Neuronal stem cell (in vitro differentiated cells): Measurements from ENCODE around the gene P3H1.
"Not testable (repeated sequence)": the region's sequence is repeated elsewhere in the genome, so short reads cannot be mapped to it uniquely, and the experiment has no call there.

Experiments
- DNase-seq: peaks from one replicate; pipeline ENCODE4 v3.0.0-alpha.2; 2013; ENCODE audit warnings: low spot score
- H2AFZ ChIP-seq: one replicate; pipeline ENCODE4 v1.6.1; 2013; ENCODE audit warnings: mild to moderate bottlenecking, low read length, inconsistent platforms
- H2AK5ac ChIP-seq: 2 replicates; pipeline ENCODE4 v1.6.1; 2013; ENCODE audit warnings: low read depth, mild to moderate bottlenecking, inconsistent platforms, low read length, moderate library complexity, mixed read lengths
- H2BK120ac ChIP-seq: 2 replicates; pipeline ENCODE4 v1.6.1; 2013; ENCODE audit warnings: low read depth, mild to moderate bottlenecking, inconsistent platforms, low read length, moderate library complexity, mixed read lengths
- H2BK12ac ChIP-seq: one replicate; pipeline ENCODE4 v1.6.1; 2013; ENCODE audit warnings: low read length, inconsistent platforms
- H2BK15ac ChIP-seq: 2 replicates; pipeline ENCODE4 v1.6.1; 2013; ENCODE audit warnings: mild to moderate bottlenecking, low read length, inconsistent platforms, mixed read lengths
- H2BK5ac ChIP-seq: one replicate; pipeline ENCODE4 v1.6.1; 2013; ENCODE audit warnings: inconsistent platforms, mild to moderate bottlenecking, low read length, moderate library complexity
- H3K14ac ChIP-seq: one replicate; pipeline ENCODE4 v1.6.1; 2013; ENCODE audit warnings: low read length, inconsistent platforms
- H3K18ac ChIP-seq: 2 replicates; pipeline ENCODE4 v1.6.1; 2013; ENCODE audit warnings: low read length, inconsistent platforms
- H3K23ac ChIP-seq: 2 replicates; pipeline ENCODE4 v1.6.1; 2013; ENCODE audit warnings: low read depth, mild to moderate bottlenecking, mixed read lengths, low read length, inconsistent platforms; ENCODE audit not compliant: poor library complexity
- H3K27ac ChIP-seq: replicated peaks from 3 replicates; pipeline ENCODE4 v1.5.1; 2013; ENCODE audit warnings: low read length, inconsistent platforms
- H3K27me3 ChIP-seq, 3 experiments: 2 replicates each; pipeline ENCODE4 v1.6.1; 2013; ENCODE audit warnings: low read length in 3 of 3, mild to moderate bottlenecking in 2 of 3, inconsistent platforms in 1 of 3, low read depth in 1 of 3, mixed read lengths in 1 of 3, moderate library complexity in 1 of 3; ENCODE audit not compliant: control insufficient read depth in 3 of 3, insufficient read depth in 3 of 3
- H3K36me3 ChIP-seq, 2 donors: replicated peaks in 1 of 2; 2 replicates each; pipeline ENCODE4 v1.6.1; 2013; ENCODE audit warnings: low read length in 2 of 2; ENCODE audit not compliant: control insufficient read depth in 2 of 2, insufficient read depth in 2 of 2
- H3K4ac ChIP-seq: 2 replicates; pipeline ENCODE4 v1.6.1; 2013; ENCODE audit warnings: inconsistent platforms, mild to moderate bottlenecking, low read length, moderate library complexity
- H3K4me1 ChIP-seq, 2 donors: 1 replicate in 1 of 2; 2 replicates in 1 of 2; pipeline ENCODE4 v1.6.1; 2013; ENCODE audit warnings: low read length in 2 of 2, low read depth in 1 of 2; ENCODE audit not compliant: control insufficient read depth in 2 of 2, insufficient read depth in 1 of 2
- H3K4me2 ChIP-seq: one replicate; pipeline ENCODE4 v1.6.1; 2013; ENCODE audit warnings: mild to moderate bottlenecking, low read length, inconsistent platforms; ENCODE audit not compliant: insufficient read depth, poor library complexity, severe bottlenecking
- H3K4me3 ChIP-seq, 2 donors: 2 replicates each; pipeline ENCODE4 v1.5.1; 2013; ENCODE audit warnings: low read length in 2 of 2, mild to moderate bottlenecking in 2 of 2, inconsistent platforms in 1 of 2, moderate library complexity in 1 of 2
- H3K79me1 ChIP-seq: one replicate; pipeline ENCODE4 v1.6.1; 2013; ENCODE audit warnings: low read depth, mild to moderate bottlenecking, inconsistent platforms, low read length, moderate library complexity
- H3K9ac ChIP-seq: one replicate; pipeline ENCODE4 v1.6.1; 2013; ENCODE audit warnings: mild to moderate bottlenecking, low read depth, low read length, inconsistent platforms; ENCODE audit not compliant: poor library complexity
- H3K9me3 ChIP-seq, 2 donors: replicated peaks in 1 of 2; 2 replicates each; pipeline versions ENCODE3 to v1.6.1; 2013; ENCODE audit warnings: low read length in 2 of 2, mild to moderate bottlenecking in 2 of 2, inconsistent platforms in 1 of 2, low read depth in 1 of 2, mixed read lengths in 1 of 2, moderate library complexity in 1 of 2; ENCODE audit not compliant: control insufficient read depth in 2 of 2, insufficient read depth in 1 of 2
- H4K8ac ChIP-seq: one replicate; pipeline ENCODE4 v1.6.1; 2013; ENCODE audit warnings: low read depth, mild to moderate bottlenecking, inconsistent platforms, low read length, moderate library complexity
- H4K91ac ChIP-seq: one replicate; pipeline ENCODE4 v1.6.1; 2013; ENCODE audit warnings: low read length, low read depth, mild to moderate bottlenecking, inconsistent platforms; ENCODE audit not compliant: poor library complexity
- WGBS, 2 donors: extraction: QIAGEN DNeasy Blood & Tissue Kit; methylation state at CpG; one replicate each; pipeline ENCODE4 v1.1.7; 2013; ENCODE audit warnings: missing lambda C conversion rate in 2 of 2, mixed read lengths in 1 of 2; ENCODE audit not compliant: insufficient read length in 2 of 2, insufficient replicate concordance in 1 of 2; ENCODE audit errors: extremely low coverage in 2 of 2; 5-methylcytosine and 5-hydroxymethylcytosine counted together

P3H1 gene

DNA sequence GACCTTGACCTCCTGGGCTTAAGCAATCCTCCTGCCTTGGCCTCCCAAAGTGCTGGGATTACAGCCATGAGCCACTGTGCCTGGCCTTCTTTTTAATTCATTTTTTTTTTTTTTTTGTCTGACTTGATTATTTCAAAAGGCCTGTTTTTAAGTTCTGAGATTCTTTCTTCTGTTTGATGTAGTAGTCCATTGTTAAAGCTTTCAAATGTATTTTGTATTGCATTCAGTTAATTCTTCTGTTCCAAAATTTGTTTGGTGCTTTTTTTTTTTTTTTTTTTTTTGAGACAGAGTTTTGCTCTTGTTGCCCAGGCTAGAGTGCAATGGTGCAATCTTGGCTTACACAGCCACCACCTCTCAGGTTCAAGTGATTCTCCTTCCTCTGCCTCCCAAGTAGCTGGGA is 52.4 kb downstream of the P3H1 start:
- not testable (repeated sequence) for H3K4ac ChIP-seq, H3K23ac ChIP-seq, H4K91ac ChIP-seq, H4K8ac ChIP-seq, H3K18ac ChIP-seq, H2AK5ac ChIP-seq, H2BK5ac ChIP-seq, H3K27me3 ChIP-seq, H2BK12ac ChIP-seq, H3K9ac ChIP-seq, H3K14ac ChIP-seq, H3K79me1 ChIP-seq, H3K4me1 ChIP-seq, H3K4me3 ChIP-seq, H3K4me2 ChIP-seq, H2AFZ ChIP-seq, H2BK15ac ChIP-seq, H3K27ac ChIP-seq, DNase-seq, H2BK120ac ChIP-seq
- Histone ChIP-seq H3K36me3 (peaks cover 24 to 55% of the 10 kb centered on the region in 2 donors), H3K9me3 (peaks cover 4 to 26% of the 10 kb centered on the region in 2 donors)

DNA sequence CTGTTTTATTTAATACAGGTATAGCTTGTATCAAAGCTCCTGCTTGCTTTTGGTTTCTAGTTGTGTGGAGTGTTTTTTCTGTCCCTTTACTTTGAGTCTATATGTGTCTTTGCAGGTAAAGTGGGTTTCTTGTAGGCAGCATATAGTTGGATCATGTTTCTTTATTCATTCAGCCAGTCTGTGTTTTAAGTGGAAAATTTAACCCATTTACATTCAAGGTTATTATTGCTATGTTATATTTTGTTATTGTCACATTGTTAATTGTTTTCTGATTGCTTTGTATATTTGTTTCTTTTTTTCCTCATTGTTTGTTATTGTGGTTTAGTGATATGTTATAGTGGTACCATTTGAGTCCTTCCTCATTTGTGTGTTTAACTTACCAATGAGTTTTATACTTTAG is 53.5 kb downstream of the P3H1 start:
- Histone ChIP-seq H3K4me2 (no peak overlapping the region), H3K4me1 (no peaks in the 10 kb centered on the region), H2AK5ac (no peak overlapping the region), H2BK5ac (no peak overlapping the region), H3K4me3 (no peak overlapping the region), H3K27me3 (no peaks in the 10 kb centered on the region), H3K18ac (no peak overlapping the region), H2AFZ (no peak overlapping the region), H4K8ac (no peak overlapping the region), H3K23ac (no peak overlapping the region), H2BK15ac (no peak overlapping the region), H3K27ac (no peak overlapping the region), H2BK120ac (no peak overlapping the region), H2BK12ac (no peak overlapping the region), H3K14ac (no peak overlapping the region), H3K9ac (no peak overlapping the region), H4K91ac (no peak overlapping the region), H3K9me3 (peaks cover 4 to 26% of the 10 kb centered on the region in 2 donors), H3K79me1 (peaks cover 1% of the 10 kb centered on the region), H3K36me3 (peaks cover 24 to 57% of the 10 kb centered on the region in 2 donors), H3K4ac (no peak overlapping the region)
- DNase-seq = no peak

DNA sequence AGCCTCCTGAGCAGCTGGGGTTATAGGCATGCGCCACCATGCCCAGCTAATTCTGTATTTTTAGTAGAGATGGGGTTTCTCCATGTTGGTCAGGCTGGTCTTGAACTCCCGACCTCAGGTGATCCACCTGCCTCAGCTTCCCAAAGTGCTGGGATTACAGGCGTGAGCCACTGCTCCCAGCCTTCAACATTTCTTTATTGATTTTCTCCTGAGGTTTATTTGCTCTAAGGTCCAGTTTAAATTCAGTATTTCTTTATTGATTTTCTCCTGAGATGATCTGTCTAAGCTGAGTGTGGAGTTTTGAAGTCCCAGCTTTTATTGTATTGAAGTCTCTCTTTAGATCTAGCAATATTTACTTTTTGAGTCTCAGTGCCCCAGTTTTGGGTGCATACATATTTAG is 54.0 kb downstream of the P3H1 start:
- H3K36me3 ChIP-seq = peaks cover 26 to 59% of the 10 kb centered on the region in 2 donors
- not testable (repeated sequence) for H3K4me3 ChIP-seq, H2BK120ac ChIP-seq, H3K27me3 ChIP-seq, H3K4me1 ChIP-seq, H3K14ac ChIP-seq, H3K9ac ChIP-seq, H2AFZ ChIP-seq, H4K8ac ChIP-seq, H2BK5ac ChIP-seq, H2AK5ac ChIP-seq, H3K27ac ChIP-seq, H3K4ac ChIP-seq, H4K91ac ChIP-seq, H3K79me1 ChIP-seq, H3K4me2 ChIP-seq, H2BK12ac ChIP-seq, DNase-seq, H2BK15ac ChIP-seq, H3K18ac ChIP-seq, H3K23ac ChIP-seq
- H3K9me3 ChIP-seq = peaks cover 4 to 26% of the 10 kb centered on the region in 2 donors
- WGBS, 2 donors = no CpG with 5 or more reads among the region's 3 CpGs

DNA sequence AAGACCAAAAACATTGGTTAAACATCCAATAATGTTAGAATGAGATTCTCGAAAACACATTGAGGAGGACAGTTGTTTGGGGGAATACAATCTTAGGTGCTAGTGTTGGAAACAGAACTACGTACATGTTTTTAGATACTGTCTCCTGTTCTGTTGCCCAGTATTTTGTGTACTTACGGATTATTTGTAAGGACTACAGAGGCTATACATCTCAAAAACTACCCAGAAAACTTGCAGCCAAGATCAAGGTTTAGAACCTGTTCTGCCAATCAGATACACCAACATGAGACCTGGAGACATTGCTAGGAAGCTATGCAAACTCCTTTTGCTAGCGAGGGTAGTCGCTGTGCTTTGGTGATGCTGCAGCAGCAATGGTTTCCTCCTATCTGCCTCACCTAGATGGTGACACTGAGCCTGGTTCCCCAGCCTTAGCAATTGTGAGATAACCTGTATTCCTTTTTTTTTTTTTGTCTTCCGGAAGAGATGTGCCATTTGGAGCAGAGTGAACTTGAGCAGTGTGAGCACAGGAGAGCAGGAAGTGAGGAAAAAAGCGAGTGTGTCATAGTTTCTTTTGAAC is 62.9 kb downstream of the P3H1 start:
- H3K14ac ChIP-seq = no peak overlapping the region
- no peak overlapping the region for H2BK5ac ChIP-seq
- peaks cover 2% of the 10 kb centered on the region for H3K79me1 ChIP-seq
- H4K8ac ChIP-seq = no peak overlapping the region
- no CpG with 5 or more reads among the region's 7 CpGs for WGBS, 2 donors
- H3K18ac ChIP-seq = no peak overlapping the region
- no peak overlapping the region for H2AFZ ChIP-seq
- no peak overlapping the region for H3K9ac ChIP-seq
- no peak overlapping the region for H2BK120ac ChIP-seq
- peaks cover 0 to 1% of the 10 kb centered on the region in 2 donors for H3K9me3 ChIP-seq
- no peak overlapping the region for H3K27ac ChIP-seq
- DNase-seq = no peak
- no peak overlapping the region for H2AK5ac ChIP-seq
- no peak overlapping the region for H4K91ac ChIP-seq
- no peak overlapping the region for H3K4me2 ChIP-seq
- H2BK12ac ChIP-seq = no peak overlapping the region
- H3K36me3 ChIP-seq = peaks cover 41 to 96% of the 10 kb centered on the region in 2 donors
- no peaks in the 10 kb centered on the region for H3K4me1 ChIP-seq
- no peak overlapping the region for H3K4ac ChIP-seq
- H2BK15ac ChIP-seq = no peak overlapping the region
- H3K4me3 ChIP-seq = no peak overlapping the region
- H3K27me3 ChIP-seq = no peaks in the 10 kb centered on the region
- no peak overlapping the region for H3K23ac ChIP-seq
